Astrocyte of the spinal cord (primary cell): Measurements from ENCODE around the gene NMT2.

Source experiments
- DNase-seq: peaks from one replicate; pipeline ENCODE4 v3.0.0; 2011; ENCODE audit warnings: low read depth, low spot score
- H3K4me3 ChIP-seq: 2 replicates; pipeline ENCODE4 v1.5.1; 2011; ENCODE audit warnings: low read depth, mild to moderate bottlenecking, low read length, moderate library complexity
- CTCF ChIP-seq: IDR thresholded peaks from 2 replicates; pipeline ENCODE4 v1.5.1; 2012; ENCODE audit warnings: low read depth, mild to moderate bottlenecking, low read length, inconsistent platforms
- in situ Hi-C: cut with HindIII; loops from 2 replicates; pipeline ENCODE4 v1.10.0; 2017; ENCODE audit warnings: low sequenced_read_pairs

NMT2 gene

GRCh38 chr10:15106352-15107013, 62.0 kb downstream of the NMT2 start:
- H3K4me3 ChIP-seq = no peak overlapping the region
- TF ChIP-seq CTCF = peak; percentile 95
- peak; percentile 75 for DNase-seq
- in situ Hi-C loops = no loop called here

- H3K4me3 ChIP-seq = no peak overlapping the region
- TF ChIP-seq CTCF = no peak
- in situ Hi-C loops = no loop called here
- DNase-seq = no peak
Observed at GRCh38 chr10:15103513-15103912, 65.0 kb downstream of the NMT2 start.

GRCh38 chr10:15099886-15100285, 68.6 kb downstream of the NMT2 start:
- in situ Hi-C loops = no loop called here
- no peak for DNase-seq
- no peak for TF ChIP-seq CTCF
- no peak overlapping the region for H3K4me3 ChIP-seq

- in situ Hi-C loops = no loop called here
- TF ChIP-seq CTCF = no peak
- DNase-seq = peak; percentile 97
- H3K4me3 ChIP-seq = peak within 1 kb of the TSS; percentile 63
Observed at GRCh38 chr10:15097011-15097812, 71.3 kb downstream of the NMT2 start, which contains the start of gene RPP38. Gene RPP38, plus strand, starts transcription at chr10:15097355. Its CDS starts 5,960 bp downstream, at chr10:15103315.

- peak overlapping the region; percentile 63 for H3K4me3 ChIP-seq
- no peak for TF ChIP-seq CTCF
- in situ Hi-C loops = no loop called here
- no peak for DNase-seq
Observed at GRCh38 chr10:15096661-15097010, 71.9 kb downstream of the NMT2 start.

GRCh38 chr10:15092855-15093408, 75.6 kb downstream of the NMT2 start:
- in situ Hi-C loops = no loop called here
- H3K4me3 ChIP-seq = no peak overlapping the region
- no peak for DNase-seq
- TF ChIP-seq CTCF = no peak
